ENCODE data around the gene KBTBD7.
A peak's percentile ranks its signal among the peaks of the same experiment; 100 is the strongest.
"Not testable (repeated sequence)": the region's sequence is repeated elsewhere in the genome, so short reads cannot be mapped to it uniquely, and the experiment has no call there.

KBTBD7 gene

GRCh38 chr13:41196011-41196410 is 1.6 kb upstream of the KBTBD7 start:
- DNase-seq (ENCODE audit: low read depth) = no peak

GRCh38 chr13:41193469-41193868 is 900 bp downstream of the KBTBD7 start:
- no peak for DNase-seq (ENCODE audit: low read depth)

- DNase-seq (ENCODE audit: low read depth) = peak; percentile 32
Measured at GRCh38 chr13:41188584-41188983, 5.8 kb downstream of the KBTBD7 start.

- DNase-seq (ENCODE audit: low read depth) = no peak
Measured at GRCh38 chr13:41186481-41186880, 7.9 kb downstream of the KBTBD7 start.

DNA sequence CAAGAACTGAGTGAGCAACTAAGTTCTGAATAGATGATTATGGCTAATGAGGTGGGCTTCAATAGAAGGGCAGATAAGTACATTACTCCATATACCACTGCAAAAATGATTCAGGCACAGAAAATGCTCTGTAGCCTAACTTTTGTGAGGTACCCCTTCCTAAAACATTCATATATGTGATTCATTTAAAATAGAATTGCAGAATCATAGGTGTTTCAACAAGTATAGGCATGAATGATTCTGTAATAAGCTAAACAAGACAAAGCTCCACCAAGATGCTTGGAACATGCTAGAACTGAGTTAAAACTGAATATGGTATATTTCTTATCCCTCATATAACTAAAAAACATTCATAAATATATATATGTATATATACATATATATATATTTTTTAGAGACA is 12.1 kb downstream of the KBTBD7 start:
- DNase-seq (ENCODE audit: low read depth) = no peak

DNA sequence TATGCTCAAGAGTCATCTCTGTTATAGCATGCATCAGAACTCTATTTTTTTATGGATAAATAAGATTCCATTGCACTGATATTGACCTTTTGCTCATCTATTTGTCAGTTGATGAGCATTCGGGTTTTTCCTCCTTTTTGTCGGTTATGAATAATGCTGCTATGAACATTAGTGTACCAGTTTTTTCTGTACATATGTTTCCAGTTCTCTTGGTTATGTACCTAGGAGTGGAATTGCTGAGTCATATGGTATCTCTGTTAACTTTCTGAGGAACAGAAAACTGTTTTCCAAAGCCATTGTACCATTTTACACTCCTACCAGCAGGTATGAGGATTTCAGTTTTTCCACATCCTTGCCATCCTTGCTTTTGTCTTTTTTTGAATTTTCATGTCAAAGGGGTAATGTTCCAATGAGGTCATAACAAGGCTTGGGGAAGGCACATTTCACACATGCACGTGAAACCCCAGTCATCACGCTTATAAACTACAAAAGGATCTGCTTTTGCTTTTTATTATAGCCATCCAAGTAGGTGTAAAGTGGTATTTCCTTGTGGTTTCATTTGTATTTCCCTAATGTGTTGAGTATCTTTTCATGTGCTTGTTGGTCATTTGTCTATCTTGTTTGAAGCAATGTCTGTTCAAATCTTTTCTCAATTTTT is 14.6 kb downstream of the KBTBD7 start:
- peak; percentile 28 for DNase-seq (ENCODE audit: low read depth)

GRCh38 chr13:41178040-41178439 is 16.3 kb downstream of the KBTBD7 start:
- DNase-seq (ENCODE audit: low read depth) = peak; percentile 6

DNA sequence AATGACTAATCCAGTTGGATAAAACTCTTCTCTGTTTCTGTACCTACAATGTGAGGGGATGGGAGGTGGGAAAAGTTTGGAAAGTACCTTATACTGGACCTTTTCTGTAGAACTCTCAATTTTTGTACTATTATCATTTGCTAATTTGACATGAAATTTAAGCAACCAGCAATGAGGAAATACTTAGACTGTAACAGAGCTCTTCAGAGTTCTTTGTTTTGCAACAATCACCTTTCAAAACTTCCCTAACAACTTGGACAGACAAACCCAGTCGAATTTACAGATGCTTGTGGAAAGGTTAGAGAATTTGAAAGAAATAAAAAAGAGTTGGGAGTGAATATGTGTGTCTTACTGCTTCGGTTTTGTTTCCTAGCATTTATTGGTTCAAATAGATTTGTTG is 16.8 kb downstream of the KBTBD7 start:
- no peak for DNase-seq (ENCODE audit: low read depth)

DNA sequence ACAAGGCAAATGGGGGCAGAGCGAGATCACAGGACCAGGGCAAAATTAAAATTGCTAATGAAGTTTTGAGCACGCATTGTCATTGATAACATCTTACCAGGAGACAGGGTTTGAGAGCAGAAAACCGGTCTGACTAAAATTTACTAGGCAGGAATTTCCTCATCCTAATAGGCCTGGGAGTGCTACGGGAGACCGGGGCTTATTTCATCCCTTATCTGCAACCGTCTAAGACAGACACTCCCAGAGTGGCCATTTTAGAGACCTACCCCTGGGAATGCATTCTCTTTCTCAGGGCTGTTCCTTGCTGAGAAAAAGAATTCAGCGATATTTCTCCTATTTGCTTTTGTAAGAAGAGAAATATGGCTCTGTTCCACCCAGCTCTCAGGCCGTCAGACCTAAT is 18.8 kb downstream of the KBTBD7 start:
- not testable (repeated sequence) for DNase-seq (ENCODE audit: low read depth)

DNA sequence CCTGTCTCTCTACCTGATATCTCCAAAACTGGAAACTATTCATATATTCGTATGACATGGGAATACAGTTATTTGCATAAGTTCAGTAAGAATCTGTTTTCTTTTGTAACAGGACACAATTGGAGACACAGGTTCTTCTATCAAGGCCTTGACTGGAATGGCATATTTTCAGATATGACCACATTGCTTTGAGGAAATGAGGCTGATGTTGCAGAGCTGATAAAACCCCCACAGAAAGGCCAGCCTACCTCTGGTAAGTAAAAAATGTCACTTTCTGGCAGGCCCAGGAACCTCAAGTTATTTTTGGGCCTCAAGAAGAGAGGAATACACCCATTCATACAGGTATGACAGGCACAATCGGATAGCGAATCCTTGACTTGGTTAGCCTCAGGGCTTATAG is 32.2 kb downstream of the KBTBD7 start:
- DNase-seq (ENCODE audit: low read depth) = no peak

DNA sequence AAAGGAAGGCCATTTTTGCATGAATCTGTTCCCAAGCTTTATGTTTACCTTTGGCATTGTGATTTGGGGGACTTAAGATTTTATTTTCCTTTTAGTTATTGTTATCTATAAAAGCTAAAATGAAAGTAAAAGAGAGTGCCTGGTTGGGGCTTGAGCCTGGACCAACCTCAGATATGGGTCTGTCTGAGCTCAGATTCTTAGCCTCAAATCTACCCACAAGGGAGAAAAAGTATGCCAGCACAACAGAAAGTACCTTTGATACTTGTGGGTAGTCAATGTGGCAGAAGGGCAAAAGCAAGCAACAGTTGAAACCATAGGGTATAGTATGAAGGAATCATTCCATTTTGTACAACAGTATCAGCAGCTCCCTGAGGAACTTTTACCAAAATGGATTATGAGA is 35.2 kb downstream of the KBTBD7 start:
- no peak for DNase-seq (ENCODE audit: low read depth)

- DNase-seq (ENCODE audit: low read depth) = no peak
Measured at GRCh38 chr13:41157048-41157717, 37.2 kb downstream of the KBTBD7 start.

- DNase-seq (ENCODE audit: low read depth) = no peak
Measured at GRCh38 chr13:41156620-41157019, 37.7 kb downstream of the KBTBD7 start.

GRCh38 chr13:41154042-41154441 is 40.3 kb downstream of the KBTBD7 start:
- no peak for DNase-seq (ENCODE audit: low read depth)

- no peak for DNase-seq (ENCODE audit: low read depth)
Measured at GRCh38 chr13:41152005-41152404, 42.4 kb downstream of the KBTBD7 start.

DNA sequence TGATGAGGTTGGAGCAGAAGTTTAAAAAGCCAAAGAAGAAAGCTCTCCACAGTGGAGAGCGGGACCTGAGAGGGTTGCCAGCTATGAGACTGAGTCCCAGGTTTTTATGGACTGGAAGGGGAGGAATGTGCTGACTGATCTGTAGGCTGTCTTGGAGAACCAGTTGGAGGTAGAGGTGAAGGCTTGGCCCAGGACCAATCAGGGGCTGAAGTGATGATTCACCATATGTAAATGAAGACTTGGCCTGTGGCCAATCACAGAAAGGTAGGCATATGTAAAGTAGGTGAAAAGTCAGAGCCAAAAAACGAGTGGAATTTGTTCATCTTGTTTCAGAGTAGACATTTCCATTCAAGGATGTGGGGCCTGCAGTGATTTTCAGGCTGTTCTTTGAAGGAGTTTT is 44.3 kb downstream of the KBTBD7 start:
- no peak for DNase-seq (ENCODE audit: low read depth)

DNA sequence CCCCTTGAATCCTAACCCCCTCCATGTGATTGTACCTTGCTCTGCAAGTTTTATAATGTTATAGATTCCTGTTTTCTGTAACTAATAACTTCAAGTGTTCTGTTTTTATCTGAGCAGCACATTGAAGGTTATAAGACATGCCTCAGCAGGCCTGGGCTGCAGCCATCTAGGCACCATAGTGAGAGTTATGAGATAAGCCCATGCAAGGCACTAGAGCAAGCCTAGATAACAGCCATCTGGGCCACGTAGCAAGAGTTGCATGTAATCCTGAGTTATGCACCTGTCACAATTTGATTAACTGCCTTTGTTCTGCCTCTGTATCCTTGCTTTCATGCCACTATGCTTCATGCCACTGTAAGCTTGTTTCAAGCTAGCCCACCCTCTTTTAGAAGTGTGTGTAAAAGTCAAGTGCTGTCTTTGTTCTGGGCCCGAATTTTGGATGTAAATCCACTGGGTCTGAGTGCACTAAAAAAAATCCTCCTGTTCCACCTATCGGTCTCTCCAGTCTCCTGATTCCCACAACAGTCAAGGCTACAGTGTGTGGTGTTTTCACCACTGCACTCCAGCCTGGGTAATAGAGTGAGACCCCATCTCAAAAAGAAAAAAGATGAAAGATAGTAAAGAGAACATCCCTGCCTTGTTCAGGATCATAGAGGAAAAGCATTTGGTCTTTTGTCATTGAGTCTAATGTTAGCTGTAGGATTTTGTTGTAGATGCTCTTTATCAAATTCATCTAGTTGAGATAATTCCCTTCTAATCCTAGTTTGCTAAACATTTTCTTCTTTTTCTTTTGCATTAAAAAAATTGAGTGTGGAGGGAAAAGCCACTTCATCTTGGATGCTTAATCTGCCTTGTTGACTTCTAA is 45.7 kb downstream of the KBTBD7 start:
- DNase-seq (ENCODE audit: low read depth) = no peak

DNA sequence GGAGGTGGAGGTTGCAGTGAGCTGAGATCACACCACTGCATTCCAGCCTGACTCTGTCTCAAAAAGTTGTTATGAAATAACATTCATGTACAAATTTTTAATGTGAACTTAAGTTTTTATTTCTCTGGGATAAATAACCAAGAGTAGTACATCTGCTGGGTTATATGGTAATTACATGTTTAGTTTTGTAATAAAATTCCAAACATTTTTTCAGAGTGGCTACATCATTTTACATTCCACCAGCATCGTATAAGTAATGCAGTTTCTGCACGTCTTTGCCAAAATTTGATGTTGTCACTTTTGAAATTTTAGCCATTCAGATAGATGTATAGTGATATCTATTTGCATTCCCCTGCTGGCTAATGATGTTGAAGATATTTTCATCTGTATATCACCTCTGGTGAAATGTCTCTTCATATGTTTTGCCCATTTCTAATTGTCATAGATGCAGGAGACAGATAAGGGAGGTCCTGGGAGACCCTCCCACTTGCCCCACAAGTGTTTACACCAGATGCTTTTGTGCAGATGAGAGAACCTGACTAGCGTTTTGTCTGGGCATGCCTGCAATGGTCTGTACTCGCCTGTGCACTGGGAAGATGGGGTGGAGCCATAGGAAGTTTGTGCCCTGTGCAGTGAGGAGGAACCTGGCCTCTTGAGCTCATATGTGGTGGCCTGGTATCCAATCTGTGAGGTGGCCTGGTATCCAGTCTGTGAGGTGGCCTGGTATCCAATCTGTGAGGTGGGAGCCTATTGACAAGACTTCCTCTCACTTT is 49.0 kb downstream of the KBTBD7 start:
- DNase-seq (ENCODE audit: low read depth) = no peak

GRCh38 chr13:41144576-41144975 is 49.8 kb downstream of the KBTBD7 start:
- no peak for DNase-seq (ENCODE audit: low read depth)
